NB4 (cell line): Measurements from ENCODE around the gene CALML5.

Experiments used
- DNase-seq: peaks from one replicate; pipeline ENCODE4 v3.0.0; 2010; ENCODE audit warnings: low read depth
- H3K4me3 ChIP-seq: one replicate; pipeline ENCODE4 v1.5.1; 2011; ENCODE audit warnings: mild to moderate bottlenecking, low read depth, low read length, moderate library complexity
- CTCF ChIP-seq: IDR thresholded peaks from one replicate; pipeline ENCODE4 v1.5.1; 2012; ENCODE audit warnings: low read depth, low read length
- MAX ChIP-seq: IDR thresholded peaks from 2 replicates; pipeline ENCODE4 v1.6.1; 2011; ENCODE audit warnings: low read depth, low read length
- MYC ChIP-seq: IDR thresholded peaks from 2 replicates; pipeline ENCODE4 v1.6.1; 2011; ENCODE audit warnings: low read depth, low read length
- POLR2A ChIP-seq: IDR thresholded peaks from 2 replicates; pipeline ENCODE4 v1.6.1; 2011; ENCODE audit warnings: mild to moderate bottlenecking; ENCODE audit not compliant: insufficient read length; ENCODE audit errors: extremely low read depth

Gene CALML5

GRCh38 chr10:5461203-5461588 is 38.2 kb downstream of the CALML5 start:
- TF ChIP-seq CTCF: no peak
- TF ChIP-seq MYC: no peak
- TF ChIP-seq MAX: no peak
- no peak for TF ChIP-seq POLR2A
- H3K4me3 ChIP-seq: no peak overlapping the region
- DNase-seq: peak; percentile 55

- H3K4me3 ChIP-seq: no peak overlapping the region
- TF ChIP-seq MYC: no peak
- DNase-seq: no peak
These were observed 38.7 kb downstream of the CALML5 start for GRCh38 chr10:5460468-5461202.

GRCh38 chr10:5458949-5459747 is 40.2 kb downstream of the CALML5 start:
- no peak for DNase-seq
- H3K4me3 ChIP-seq: no peak overlapping the region
- TF ChIP-seq CTCF (no peak), MYC (no peak), MAX (no peak), POLR2A (no peak)

- H3K4me3 ChIP-seq: no peak overlapping the region
- no peak for DNase-seq
- no peak for TF ChIP-seq POLR2A
- TF ChIP-seq MYC: no peak
- TF ChIP-seq CTCF: no peak
- no peak for TF ChIP-seq MAX
These were observed 40.9 kb downstream of the CALML5 start for GRCh38 chr10:5458425-5458824.

- DNase-seq: no peak
- TF ChIP-seq MYC (no peak), MAX (no peak), CTCF (no peak), POLR2A (no peak)
- no peak overlapping the region for H3K4me3 ChIP-seq
These were observed 41.6 kb downstream of the CALML5 start for GRCh38 chr10:5457741-5458140.

GRCh38 chr10:5456563-5456962 is 42.8 kb downstream of the CALML5 start:
- H3K4me3 ChIP-seq: no peak overlapping the region
- DNase-seq: no peak
- no peak for TF ChIP-seq CTCF
- TF ChIP-seq MYC: no peak
- no peak for TF ChIP-seq POLR2A
- no peak for TF ChIP-seq MAX
